IMR-90 (cell line): Measurements from ENCODE around the gene TSHZ3. TPM values are rescaled to one million over a fixed set of nuclear protein-coding genes. Genes with fewer than 3 reads are reported as not detected.
A peak's percentile ranks its signal among the peaks of the same experiment; 100 is the strongest.

Experiments used
- ATAC-seq: fragments of 200-7000 bp; cut with Tn5 transposase; 2 replicates; pipeline ENCODE4 v1.9.1; 2020; ENCODE audit warnings: low read depth, mild to moderate bottlenecking, moderate library complexity
- BruUV-seq: library from RNA; stranded (reverse); fragments of 400-500 nt; replicated peaks from 2 replicates; lab custom pipeline; 2021; lab: Mats Ljungman, UMichigan
- CTCF ChIA-PET: fragments of 300-600 bp; formaldehyde crosslinking; extraction: SDS; loops from one replicate; lab custom pipeline; 2021; ENCODE audit warnings: antibody characterized with exemption; lab: Yijun Ruan, JAX
- POLR2A ChIA-PET: fragments of 300-600 bp; sonication (Branson Sonifier 250); formaldehyde crosslinking; loops from one replicate; lab custom pipeline; 2022; ENCODE audit warnings: antibody characterized with exemption; ENCODE audit not compliant: unreplicated experiment; lab: Charles Lee
- DNase-seq: peaks from one replicate; pipeline ENCODE4 v3.0.0; 2013
- H2AFZ ChIP-seq: replicated peaks from 2 replicates; pipeline ENCODE3; 2013; ENCODE audit warnings: low read length, mild to moderate bottlenecking; ENCODE audit not compliant: poor library complexity
- H2AK5ac ChIP-seq: 2 replicates; pipeline ENCODE4 v1.6.1; 2013; ENCODE audit warnings: low read depth, low read length, inconsistent platforms
- H2AK9ac ChIP-seq: replicated peaks from 2 replicates; pipeline ENCODE3; 2013; ENCODE audit warnings: mild to moderate bottlenecking, low read depth, low read length, moderate library complexity; ENCODE audit not compliant: poor library complexity
- H2BK120ac ChIP-seq: 2 replicates; pipeline ENCODE4 v1.6.1; 2013; ENCODE audit warnings: low read depth, low read length, inconsistent platforms
- H2BK15ac ChIP-seq: 3 replicates; pipeline ENCODE4 v1.6.1; 2013; ENCODE audit warnings: low read depth, low read length, inconsistent platforms
- H2BK20ac ChIP-seq: 2 replicates; pipeline ENCODE4 v1.6.1; 2013; ENCODE audit warnings: low read depth, mild to moderate bottlenecking, inconsistent platforms, low read length, moderate library complexity
- H2BK5ac ChIP-seq: 2 replicates; pipeline ENCODE4 v1.6.1; 2013; ENCODE audit warnings: mild to moderate bottlenecking, low read depth, low read length, inconsistent platforms; ENCODE audit not compliant: poor library complexity, severe bottlenecking
- H3K14ac ChIP-seq: replicated peaks from 2 replicates; pipeline ENCODE4 v1.6.1; 2013; ENCODE audit warnings: low read depth, low read length, inconsistent platforms
- H3K18ac ChIP-seq: 2 replicates; pipeline ENCODE4 v1.6.1; 2013; ENCODE audit warnings: low read depth, low read length, control low read depth
- H3K23ac ChIP-seq: 2 replicates; pipeline ENCODE4 v1.6.1; 2013; ENCODE audit warnings: low read depth, low read length, inconsistent platforms
- H3K27ac ChIP-seq: 2 replicates; pipeline ENCODE4 v1.5.1; 2013; ENCODE audit warnings: mild to moderate bottlenecking, control low read depth, low read length; ENCODE audit not compliant: insufficient read depth
- H3K27me3 ChIP-seq: 2 replicates; pipeline ENCODE4 v1.6.1; 2013; ENCODE audit warnings: low read length; ENCODE audit not compliant: control insufficient read depth, insufficient read depth
- H3K36me3 ChIP-seq: 2 replicates; pipeline ENCODE4 v1.6.1; 2013; ENCODE audit warnings: low read length, mixed read lengths; ENCODE audit not compliant: control insufficient read depth, insufficient read depth
- H3K4ac ChIP-seq: 2 replicates; pipeline ENCODE4 v1.6.1; 2013; ENCODE audit warnings: low read depth, low read length, inconsistent platforms
- H3K4me1 ChIP-seq: 2 replicates; pipeline ENCODE4 v1.6.1; 2013; ENCODE audit warnings: low read length, mixed read lengths; ENCODE audit not compliant: control insufficient read depth, insufficient read depth
- H3K4me2 ChIP-seq: 2 replicates; pipeline ENCODE4 v1.6.1; 2013; ENCODE audit warnings: low read depth, mild to moderate bottlenecking, control low read depth, low read length, moderate library complexity
- H3K4me3 ChIP-seq: 2 replicates; pipeline ENCODE4 v1.5.1; 2013; ENCODE audit warnings: low read depth, mild to moderate bottlenecking, control low read depth, low read length, moderate library complexity; ENCODE audit not compliant: insufficient read depth
- H3K56ac ChIP-seq: 2 replicates; pipeline ENCODE4 v1.6.1; 2013; ENCODE audit warnings: low read length, inconsistent platforms; ENCODE audit not compliant: insufficient read depth; ENCODE audit errors: extremely low read depth
- H3K79me1 ChIP-seq, 2 experiments: 2 replicates each; pipeline ENCODE4 v1.6.1; 2013; ENCODE audit warnings: low read length in 2 of 2, inconsistent platforms in 1 of 2, low read depth in 1 of 2
- H3K9ac ChIP-seq: 2 replicates; pipeline ENCODE4 v1.6.1; 2013; ENCODE audit warnings: low read depth, low read length, control low read depth
- H3K9me1 ChIP-seq: 2 replicates; pipeline ENCODE4 v1.6.1; 2013; ENCODE audit warnings: low read length, inconsistent platforms; ENCODE audit not compliant: insufficient read depth
- H3K9me3 ChIP-seq: 2 replicates; pipeline ENCODE4 v1.6.1; 2013; ENCODE audit warnings: low read length; ENCODE audit not compliant: control insufficient read depth, insufficient read depth
- H4K20me1 ChIP-seq: 2 replicates; pipeline ENCODE4 v1.6.1; 2013; ENCODE audit warnings: low read length, inconsistent platforms; ENCODE audit not compliant: insufficient read depth
- H4K5ac ChIP-seq: 2 replicates; pipeline ENCODE4 v1.6.1; 2013; ENCODE audit warnings: mild to moderate bottlenecking, low read depth, low read length, control low read depth
- H4K8ac ChIP-seq, 2 experiments: 2 replicates each; pipeline ENCODE4 v1.6.1; 2013; ENCODE audit warnings: low read depth in 2 of 2, low read length in 2 of 2, control low read depth in 1 of 2, inconsistent platforms in 1 of 2
- H4K91ac ChIP-seq: 2 replicates; pipeline ENCODE4 v1.6.1; 2013; ENCODE audit warnings: low read depth, low read length, inconsistent platforms; ENCODE audit not compliant: insufficient read depth
- BHLHE40 ChIP-seq: fragments of 150-350 bp; IDR thresholded peaks from 2 replicates; pipeline ENCODE4 v1.6.1; 2016; ENCODE audit warnings: mild to moderate bottlenecking, low read depth, low read length
- CTCF ChIP-seq: conservative IDR thresholded peaks from 2 replicates; pipeline ENCODE4 v1.5.1; 2012; ENCODE audit warnings: mild to moderate bottlenecking, low read depth, low read length, improper control_type of control experiment
- ELK1 ChIP-seq: fragments of 150-350 bp; IDR thresholded peaks from 2 replicates; pipeline ENCODE4 v1.6.1; 2016; ENCODE audit warnings: low read depth, mild to moderate bottlenecking, low read length, moderate library complexity, borderline replicate concordance
- FOS ChIP-seq: fragments of 150-350 bp; IDR thresholded peaks from 2 replicates; pipeline ENCODE4 v1.6.1; 2016; ENCODE audit warnings: low read depth, low read length
- MAFK ChIP-seq: IDR thresholded peaks from 2 replicates; pipeline ENCODE4 v1.6.1; 2012; ENCODE audit warnings: low read depth, low read length, improper control_type of control experiment
- MAZ ChIP-seq: IDR thresholded peaks from 2 replicates; pipeline ENCODE4 v1.6.1; 2012; ENCODE audit warnings: low read depth, mild to moderate bottlenecking, low read length, improper control_type of control experiment, moderate library complexity, borderline replicate concordance
- MXI1 ChIP-seq: IDR thresholded peaks from 2 replicates; pipeline ENCODE4 v1.6.1; 2012; ENCODE audit warnings: low read depth, mild to moderate bottlenecking, low read length, moderate library complexity, borderline replicate concordance
- NFE2L2 ChIP-seq: fragments of 150-350 bp; IDR thresholded peaks from 2 replicates; pipeline ENCODE4 v1.6.1; 2016; ENCODE audit warnings: low read depth, mild to moderate bottlenecking, low read length
- RAD21 ChIP-seq: IDR thresholded peaks from 2 replicates; pipeline ENCODE4 v1.6.1; 2012; ENCODE audit warnings: low read length, improper control_type of control experiment
- RCOR1 ChIP-seq: IDR thresholded peaks from 2 replicates; pipeline ENCODE4 v1.6.1; 2012; ENCODE audit warnings: mild to moderate bottlenecking, low read length, improper control_type of control experiment; ENCODE audit not compliant: insufficient replicate concordance
- RFX5 ChIP-seq: IDR thresholded peaks from 2 replicates; pipeline ENCODE4 v1.8.0; 2012; ENCODE audit warnings: low read depth, mild to moderate bottlenecking, low read length, moderate library complexity
- USF2 ChIP-seq: fragments of 150-350 bp; IDR thresholded peaks from 2 replicates; pipeline ENCODE4 v1.6.1; 2017; ENCODE audit warnings: mild to moderate bottlenecking, antibody characterized with exemption, low read length, low read depth
- WGBS, 2 experiments: methylation state at CpG; one replicate each; pipeline versions ENCODE4 v1.1.5 to v1.1.7; 2013; ENCODE audit warnings: missing lambda C conversion rate in 2 of 2; ENCODE audit not compliant: insufficient read length in 1 of 2; ENCODE audit errors: extremely low coverage in 2 of 2; 5-methylcytosine and 5-hydroxymethylcytosine counted together
- dilution Hi-C: fragments of 300-500 bp; cut with HindIII; formaldehyde crosslinking; loops from one replicate; pipeline ENCODE4 v1.14.3; 2018; ENCODE audit warnings: low sequenced_read_pairs; ENCODE audit not compliant: unreplicated experiment
- in situ Hi-C: fragments of 300-500 bp; cut with MboI; formaldehyde crosslinking; loops from 3 replicates; pipeline ENCODE4 v1.14.3; 2019; ENCODE audit warnings: low sequenced_read_pairs, inconsistent platforms, mixed read lengths
- intact Hi-C: fragments of 100-400 bp; cut with micrococcal nuclease; formaldehyde crosslinking; loops from 2 replicates; pipeline ENCODE4 v1.10.0; 2022
- polyA plus RNA-seq, 3 experiments: library from polyadenylated mRNA; depleted of rRNA; stranded (reverse); fragments of >200 nt; gene quantifications; 2 replicates each; pipeline ENCODE4 v1.2.3, GENCODE V29; 2012; ENCODE audit warnings: low replicate concordance in 1 of 3
- total RNA-seq: library from RNA; depleted of rRNA; stranded (reverse); fragments of >200 nt; gene quantifications from 2 replicates; pipeline ENCODE4 v1.2.3, GENCODE V29; 2012

The TSHZ3 gene
- total and polyA plus RNA-seq, 2 of the 4 experiments (the other 2 are of a cell fraction), result 8.1 to 13.0 TPM

GRCh38 chr19:31347828-31348392, 1.3 kb downstream of the TSHZ3 start:
- peaks cover 16% of the 10 kb centered on the region for H3K9me1 ChIP-seq
- H3K27ac ChIP-seq, result peak overlapping the region; percentile 90
- peak overlapping the region; percentile 94 for H3K9ac ChIP-seq
- in situ Hi-C loops (loop anchor here (25.0 kb wide), 1 partner anchor 1014 kb away; no protein-coding TSS in a partner anchor), dilution Hi-C loops (no loop called here), intact Hi-C loops (loop anchor here (1.0 to 5.0 kb wide), 4 partner anchors 12 to 238 kb away; no protein-coding TSS in a partner anchor)
- H3K18ac ChIP-seq, result peak overlapping the region; percentile 78
- H3K4me2 ChIP-seq, result peak overlapping the region; percentile 96
- H4K8ac ChIP-seq, result peak overlapping the region; percentile 0 to 67; a peak in 2 of 4 replicates
- peak overlapping the region; percentile 71 for H3K4ac ChIP-seq
- H4K91ac ChIP-seq, result peak overlapping the region; percentile 0; the same call in 1 of the 2 replicates
- ChIA-PET POLR2A (interaction anchor here (0.8 kb wide), 1 partner anchor 174 kb away, joined by 4 read pairs; no protein-coding TSS in a partner anchor), CTCF (interaction anchor here (0.7 to 1.2 kb wide), 2 partner anchors 9 to 38 kb away, joined by 4 read pairs; no protein-coding TSS in a partner anchor)
- TSS peak; percentile 32 for BruUV-seq
- peak overlapping the region; percentile 79 for H2BK5ac ChIP-seq
- H2AK9ac ChIP-seq, result peak overlapping the region; percentile 7
- TF ChIP-seq MAZ (no peak), NFE2L2 (no peak), ELK1 (no peak), RCOR1 (no peak), FOS (no peak), RFX5 (no peak), CTCF (no peak), MXI1 (no peak; the same call in 1 of the 2 replicates), USF2 (no peak), MAFK (no peak), RAD21 (no peak), BHLHE40 (no peak)
- H3K14ac ChIP-seq, result peak overlapping the region; percentile 93
- H2BK15ac ChIP-seq, result 0 out of 3 replicates have a peak overlapping the region, but pooled peaks have one; percentile 18
- no CpG with 5 or more reads among the region's 11 CpGs for WGBS, 2 experiments
- peak overlapping the region; percentile 99 for H3K23ac ChIP-seq
- H3K27me3 ChIP-seq, result no peaks in the 10 kb centered on the region
- H2BK120ac ChIP-seq, result peak overlapping the region; percentile 45; the same call in 1 of the 2 replicates
- H3K4me1 ChIP-seq, result peaks cover 20% of the 10 kb centered on the region
- no peak overlapping the region for H2AFZ ChIP-seq
- peak overlapping the region; percentile 57; the same call in 1 of the 2 replicates for H2BK20ac ChIP-seq
- H2AK5ac ChIP-seq, result peak overlapping the region; percentile 55; the same call in 1 of the 2 replicates
- H4K5ac ChIP-seq, result peak overlapping the region; percentile 25
- H3K4me3 ChIP-seq, result peak overlapping the region; percentile 93
- peaks cover 6% of the 10 kb centered on the region for H3K36me3 ChIP-seq
- no peak for ATAC-seq
- DNase-seq, result peak; percentile 87
- H3K56ac ChIP-seq, result peak overlapping the region; percentile 45; the same call in 1 of the 2 replicates
- peaks cover 23 to 62% of the 10 kb centered on the region in 2 experiments for H3K79me1 ChIP-seq
- H3K9me3 ChIP-seq, result no peaks in the 10 kb centered on the region
- peaks cover 49% of the 10 kb centered on the region for H4K20me1 ChIP-seq
